MG63 (cell line): ENCODE measurements around the gene R3HDM2. TPM values are rescaled to one million over a fixed set of nuclear protein-coding genes. Genes with fewer than 3 reads are reported as not detected.

Source experiments
- DNase-seq: peaks from one replicate; pipeline ENCODE4 v3.0.0-alpha.2; 2020
- H3K27me3 ChIP-seq: fragments of 250-450 bp; sonication (Bioruptor Pico); 2 replicates; pipeline ENCODE4 v1.5.1; 2020; ENCODE audit warnings: mild to moderate bottlenecking, moderate library complexity
- H3K36me3 ChIP-seq: fragments of 250-450 bp; sonication (Bioruptor Pico); 2 replicates; pipeline ENCODE4 v1.5.1; 2020; ENCODE audit warnings: mild to moderate bottlenecking, moderate library complexity
- H3K4me3 ChIP-seq: fragments of 250-450 bp; sonication (Bioruptor Pico); 2 replicates; pipeline ENCODE4 v1.5.1; 2020; ENCODE audit warnings: mild to moderate bottlenecking, moderate library complexity
- H3K9me3 ChIP-seq: fragments of 250-450 bp; sonication (Bioruptor Pico); 2 replicates; pipeline ENCODE4 v1.5.1; 2020; ENCODE audit warnings: mild to moderate bottlenecking, moderate library complexity
- total RNA-seq: library from RNA; depleted of rRNA; stranded (reverse); fragments of >200 nt; shearing (Covaris generic); gene quantifications from 2 replicates; pipeline ENCODE4 v1.2.3, GENCODE V29; 2014; ENCODE audit warnings: low replicate concordance

Gene R3HDM2
- total RNA-seq, 1 experiment from 2014 or later, result 8.7 TPM

GRCh38 chr12:57231276-57232021, 199.4 kb downstream of the R3HDM2 start:
- H3K27me3 ChIP-seq, result no peaks in the 10 kb centered on the region
- no peak for DNase-seq
- H3K4me3 ChIP-seq, result peak overlapping the region; percentile 80
- no peaks in the 10 kb centered on the region for H3K9me3 ChIP-seq
- H3K36me3 ChIP-seq, result peaks cover 46% of the 10 kb centered on the region

GRCh38 chr12:57230381-57231155, 200.3 kb downstream of the R3HDM2 start:
- Histone ChIP-seq H3K9me3 (no peaks in the 10 kb centered on the region), H3K4me3 (peak overlapping the region; percentile 80), H3K36me3 (peaks cover 46% of the 10 kb centered on the region), H3K27me3 (no peaks in the 10 kb centered on the region)
- DNase-seq, result no peak

GRCh38 chr12:57229634-57230380, 201.0 kb downstream of the R3HDM2 start, which contains the start of gene SHMT2:
SHMT2 (plus strand) TSS chr12:57229711; CDS start chr12:57229779, 68 bp downstream.
- DNase-seq, result peak; percentile 95
- Histone ChIP-seq H3K4me3 (peak within 1 kb of the TSS; percentile 80), H3K9me3 (no peaks in the 10 kb centered on the region), H3K27me3 (no peaks in the 10 kb centered on the region), H3K36me3 (peaks cover 46% of the 10 kb centered on the region)

DNA sequence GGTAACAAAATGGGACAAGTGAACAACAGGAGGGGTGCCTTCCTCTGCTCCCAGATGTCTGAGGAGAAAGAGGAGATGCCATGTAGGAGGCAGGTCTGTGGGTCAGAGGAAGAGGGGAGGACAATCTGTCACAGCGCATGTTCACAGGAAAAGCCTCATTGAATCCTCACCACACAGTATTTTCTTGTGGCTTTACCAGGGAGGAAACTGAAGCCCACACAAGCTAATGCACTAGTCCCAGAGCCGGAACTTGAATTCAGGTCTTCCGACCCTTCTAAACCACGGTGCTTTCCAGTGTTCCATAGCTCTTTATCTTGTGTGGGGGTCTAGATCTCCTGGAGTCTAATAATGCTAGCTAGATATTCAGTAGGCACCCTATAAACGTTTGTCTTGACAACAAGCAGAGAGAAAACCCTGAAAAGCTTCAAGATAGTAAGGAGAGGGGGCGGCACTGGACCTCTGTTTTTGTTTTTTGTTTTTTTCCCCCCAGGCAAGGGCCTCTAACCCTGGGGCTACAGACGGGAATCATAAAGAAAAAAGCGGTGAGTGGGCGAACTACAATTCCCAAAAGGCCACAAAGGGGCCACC, 201.7 kb downstream of the R3HDM2 start:
- H3K27me3 ChIP-seq, result no peaks in the 10 kb centered on the region
- no peaks in the 10 kb centered on the region for H3K9me3 ChIP-seq
- DNase-seq, result no peak
- peaks cover 40% of the 10 kb centered on the region for H3K36me3 ChIP-seq
- H3K4me3 ChIP-seq, result peak overlapping the region; percentile 80

- Histone ChIP-seq H3K36me3 (peaks cover 24% of the 10 kb centered on the region), H3K27me3 (no peaks in the 10 kb centered on the region), H3K4me3 (no peak overlapping the region), H3K9me3 (no peaks in the 10 kb centered on the region)
- DNase-seq, result no peak
Observed at GRCh38 chr12:57227315-57228115, 203.3 kb downstream of the R3HDM2 start.

DNA sequence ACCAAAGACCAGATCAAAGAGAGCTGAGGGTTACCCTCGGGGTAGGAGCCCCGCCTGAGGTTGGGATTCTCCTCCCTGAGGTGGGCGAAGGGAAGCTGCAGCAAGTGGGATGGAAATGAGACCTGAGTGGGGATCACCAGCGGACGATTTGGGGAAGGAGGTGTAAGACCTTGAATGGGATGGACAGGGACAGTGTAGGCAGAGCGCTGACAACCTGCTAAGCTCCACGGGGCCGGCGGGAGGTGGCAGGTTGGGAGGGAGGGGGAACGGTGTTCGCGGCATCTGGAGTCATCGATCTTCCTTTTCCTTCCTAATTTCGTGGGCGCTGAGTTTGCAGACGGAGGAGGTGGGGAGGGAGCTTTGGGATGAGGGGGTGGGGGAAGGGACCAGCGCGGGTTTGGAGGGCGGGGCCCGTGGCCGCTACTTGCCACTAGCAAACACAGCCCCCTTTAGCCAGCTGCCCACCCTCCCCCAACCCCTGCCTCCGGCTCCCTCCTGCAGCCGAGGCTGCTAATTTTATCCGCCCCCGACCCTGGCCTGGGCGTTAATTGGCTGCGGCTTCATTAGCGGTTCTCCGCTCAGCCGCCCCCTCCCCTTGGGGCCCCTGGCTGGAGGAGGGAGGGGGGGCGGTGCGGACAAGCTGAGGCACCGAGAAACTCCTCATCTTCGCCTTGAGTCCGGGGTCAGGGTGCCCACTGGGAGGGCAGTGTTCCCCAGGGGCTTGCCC, 204.1 kb downstream of the R3HDM2 start:
- Histone ChIP-seq H3K9me3 (no peaks in the 10 kb centered on the region), H3K27me3 (no peaks in the 10 kb centered on the region), H3K36me3 (peaks cover 16% of the 10 kb centered on the region), H3K4me3 (no peak overlapping the region)
- no peak for DNase-seq

GRCh38 chr12:57225680-57226210, 205.1 kb downstream of the R3HDM2 start:
- Histone ChIP-seq H3K9me3 (no peaks in the 10 kb centered on the region), H3K4me3 (no peak overlapping the region), H3K36me3 (peaks cover 6% of the 10 kb centered on the region; the same call in 1 of the 2 replicates), H3K27me3 (no peaks in the 10 kb centered on the region)
- no peak for DNase-seq

GRCh38 chr12:57224973-57225679, 205.7 kb downstream of the R3HDM2 start:
- Histone ChIP-seq H3K9me3 (no peaks in the 10 kb centered on the region), H3K27me3 (no peaks in the 10 kb centered on the region), H3K36me3 (no peaks in the 10 kb centered on the region; the same call in 1 of the 2 replicates), H3K4me3 (no peak overlapping the region)
- no peak for DNase-seq

DNA sequence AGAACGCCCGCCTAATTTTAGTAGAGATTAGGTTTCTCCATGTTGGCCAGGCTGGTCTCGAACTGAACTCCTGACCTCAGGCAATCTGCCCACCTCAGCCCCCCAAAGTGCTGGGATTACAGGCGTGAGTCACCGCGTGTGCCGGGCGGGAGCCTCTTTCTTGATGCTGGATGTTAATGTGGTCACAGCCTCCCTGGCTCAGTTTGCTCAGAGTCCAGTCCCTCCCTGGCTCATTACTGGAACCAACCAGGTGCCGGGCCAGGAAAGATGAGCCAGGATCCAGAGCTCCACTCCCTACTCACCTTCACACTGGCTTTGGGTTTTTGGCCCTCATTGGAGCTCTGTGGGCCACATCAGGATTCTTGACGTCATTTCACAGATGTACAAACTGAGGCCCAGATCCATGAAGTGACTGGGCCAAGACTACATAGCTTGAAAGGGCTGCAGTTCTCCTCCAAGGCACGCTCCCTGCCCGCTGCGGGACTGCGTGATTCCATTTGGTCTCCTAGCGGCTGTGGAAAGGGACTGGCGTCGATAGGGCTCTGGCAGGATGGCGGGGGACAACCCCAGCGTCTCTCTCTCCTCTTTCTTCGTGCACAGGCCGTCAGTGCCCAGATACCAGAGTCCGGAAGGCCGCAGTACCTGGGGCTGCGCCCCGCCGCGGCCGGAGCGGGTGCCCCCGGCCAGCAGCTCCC, 206.4 kb downstream of the R3HDM2 start:
- DNase-seq, result no peak
- H3K9me3 ChIP-seq, result no peaks in the 10 kb centered on the region
- H3K4me3 ChIP-seq, result no peak overlapping the region

GRCh38 chr12:57223191-57224165, 207.4 kb downstream of the R3HDM2 start:
- no peak for DNase-seq

More for the DNA sequence above, 206.4 kb downstream of the R3HDM2 start:
- Histone ChIP-seq H3K27me3 (no peaks in the 10 kb centered on the region), H3K36me3 (no peaks in the 10 kb centered on the region)

DNA sequence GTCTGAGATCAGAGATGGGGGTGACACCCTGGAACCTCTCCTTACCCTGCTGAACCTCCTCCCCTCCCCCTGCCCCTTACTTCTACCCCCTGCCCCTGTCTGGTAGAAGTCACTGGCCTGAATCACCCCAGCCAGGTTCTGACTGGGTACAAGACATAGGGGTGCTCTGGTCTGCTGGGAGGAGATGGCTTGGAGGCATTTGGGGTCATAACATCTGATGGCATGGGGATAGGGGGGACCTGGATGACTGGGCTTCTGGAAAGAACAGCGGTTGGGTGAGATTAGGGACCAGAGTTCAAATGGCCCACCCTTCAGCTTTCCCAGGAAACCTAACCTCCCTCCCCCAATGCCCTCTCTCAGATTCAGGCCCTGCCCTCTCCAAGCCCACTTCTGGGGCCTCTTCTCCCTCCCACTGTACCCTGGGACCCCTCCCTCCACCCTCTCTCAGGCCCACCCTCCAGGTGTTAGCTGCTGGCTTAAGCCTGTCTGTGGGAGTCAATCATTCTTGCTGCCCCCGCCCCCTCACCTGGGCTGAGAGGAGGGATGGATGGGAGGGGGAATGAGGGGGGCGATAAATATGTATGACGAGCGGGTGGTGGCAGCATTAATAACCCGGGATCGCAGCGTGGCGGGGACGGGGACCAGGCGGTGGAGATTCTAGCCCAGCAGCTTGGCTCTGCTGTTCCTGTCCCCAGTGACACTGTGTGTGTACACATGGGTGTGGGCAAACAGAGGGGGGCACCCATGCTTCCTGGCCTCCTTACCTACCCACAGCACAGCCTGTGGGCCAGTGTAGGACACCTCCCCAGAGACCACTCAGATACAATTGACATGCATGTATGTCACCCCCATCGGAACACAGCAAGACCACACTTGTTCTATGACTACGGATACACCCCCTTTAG, 208.3 kb downstream of the R3HDM2 start:
- H3K36me3 ChIP-seq, result no peaks in the 10 kb centered on the region
- no peaks in the 10 kb centered on the region for H3K27me3 ChIP-seq

More at GRCh38 chr12:57223191-57224165, 207.4 kb downstream of the R3HDM2 start:
- Histone ChIP-seq H3K4me3 (no peak overlapping the region), H3K36me3 (no peaks in the 10 kb centered on the region), H3K9me3 (no peaks in the 10 kb centered on the region), H3K27me3 (no peaks in the 10 kb centered on the region)

GRCh38 chr12:57221169-57221917, 209.5 kb downstream of the R3HDM2 start:
- Histone ChIP-seq H3K36me3 (no peaks in the 10 kb centered on the region), H3K9me3 (no peaks in the 10 kb centered on the region), H3K4me3 (no peak overlapping the region), H3K27me3 (no peaks in the 10 kb centered on the region)
- DNase-seq, result no peak

More for the DNA sequence above, 208.3 kb downstream of the R3HDM2 start:
- Histone ChIP-seq H3K9me3 (no peaks in the 10 kb centered on the region), H3K4me3 (no peak overlapping the region)
- DNase-seq, result no peak
